HepG2 (cell line): ENCODE measurements around the gene NKX1-2. TPM values are rescaled to one million over a fixed set of nuclear protein-coding genes. Genes with fewer than 3 reads are reported as not detected.

Source experiments
- ATAC-seq: fragments of 200-7000 bp; cut with Tn5 transposase; 3 replicates; pipeline ENCODE4 v1.9.1; 2020; ENCODE audit warnings: mild to moderate bottlenecking, moderate library complexity
- BruUV-seq: library from RNA; stranded (reverse); fragments of 400-500 nt; replicated peaks from 2 replicates; lab custom pipeline; 2021; lab: Mats Ljungman, UMichigan
- CTCF ChIA-PET: fragments of 300-600 bp; formaldehyde crosslinking; extraction: SDS; loops from one replicate; lab custom pipeline; 2021; ENCODE audit warnings: low total read pairs, inconsistent platforms, low intra/inter-chr PET ratio; lab: Yijun Ruan, JAX
- POLR2A ChIA-PET: fragments of 350-600 bp; sonication (Branson Sonifier 250); formaldehyde crosslinking; loops from one replicate; lab custom pipeline; 2020; ENCODE audit warnings: antibody characterized with exemption, inconsistent platforms; lab: Yijun Ruan, JAX
- DNase-seq: peaks from one replicate; pipeline ENCODE4 v3.0.0-alpha.2; 2015; ENCODE audit warnings: low spot score
- FAIRE-seq: peaks from 3 replicates; lab custom pipeline; 2011; peaks lifted over from hg19 to GRCh38; lab: Jason Lieb, UNC
- H2AFZ ChIP-seq: one replicate; pipeline ENCODE4 v1.6.1; 2011; ENCODE audit warnings: low read length, inconsistent platforms
- H3K27ac ChIP-seq: fragments of 300-600 bp; 3 replicates; pipeline ENCODE4 v1.8.0; 2011; ENCODE audit warnings: mixed run types, mild to moderate bottlenecking, mixed read lengths, low read length, inconsistent platforms; ENCODE audit not compliant: insufficient read depth; ENCODE audit errors: extremely low read length
- H3K27me3 ChIP-seq, 2 experiments: fragments of 200-600 bp in 1 of 2; 2 replicates in 1 of 2; 3 replicates in 1 of 2; pipeline versions ENCODE4 v1.6.0 to v1.8.0; 2011; ENCODE audit warnings: low read length in 2 of 2, mild to moderate bottlenecking in 2 of 2, moderate library complexity in 2 of 2, inconsistent platforms in 1 of 2; ENCODE audit not compliant: insufficient read depth in 2 of 2, control insufficient read depth in 1 of 2
- H3K36me3 ChIP-seq, 2 experiments: fragments of 200-600 bp in 1 of 2; replicated peaks in 1 of 2; 2 replicates in 1 of 2; 3 replicates in 1 of 2; pipeline versions ENCODE4 v1.5.1 to v1.8.0; 2011; ENCODE audit warnings: low read length in 2 of 2, inconsistent platforms in 1 of 2; ENCODE audit not compliant: insufficient read depth in 2 of 2, control insufficient read depth in 1 of 2
- H3K4me1 ChIP-seq: 2 replicates; pipeline ENCODE4 v1.5.1; 2012; ENCODE audit warnings: low read length, inconsistent platforms; ENCODE audit not compliant: insufficient read depth
- H3K4me2 ChIP-seq: 2 replicates; pipeline ENCODE4 v1.6.0; 2011; ENCODE audit warnings: low read depth, low read length, inconsistent platforms
- H3K4me3 ChIP-seq, 3 experiments: fragments of 200-600 bp in 1 of 3; sonication (generic), shearing (Covaris generic) in 1 of 3; replicated peaks in 1 of 3; 2 replicates each; pipeline ENCODE4 v1.5.1; 2011 to 2016; ENCODE audit warnings: low read length in 3 of 3, inconsistent platforms in 2 of 3, low read depth in 2 of 3, mild to moderate bottlenecking in 2 of 3, control low read depth in 1 of 3, mixed read lengths in 1 of 3; ENCODE audit not compliant: insufficient read depth in 1 of 3
- H3K79me2 ChIP-seq: one replicate; pipeline ENCODE4 v1.6.1; 2011; ENCODE audit warnings: low read length, inconsistent platforms; ENCODE audit not compliant: insufficient read depth
- H3K9ac ChIP-seq: 2 replicates; pipeline ENCODE4 v1.6.0; 2011; ENCODE audit warnings: mild to moderate bottlenecking, low read depth, low read length, inconsistent platforms; ENCODE audit not compliant: insufficient read depth
- H3K9me3 ChIP-seq: 2 replicates; pipeline ENCODE4 v1.5.1; 2012; ENCODE audit warnings: mild to moderate bottlenecking, low read length
- H4K20me1 ChIP-seq: 2 replicates; pipeline ENCODE4 v1.6.0; 2011; ENCODE audit warnings: inconsistent platforms, mild to moderate bottlenecking, low read length, moderate library complexity; ENCODE audit not compliant: insufficient read depth
- EP300 ChIP-seq, 3 experiments: sonication (generic) in 1 of 3; formaldehyde crosslinking in 1 of 3; IDR thresholded peaks; 2 replicates each; pipeline versions ENCODE4 v1.5.1 to v1.6.1; 2011 to 2020; ENCODE audit warnings: low read depth in 2 of 3, low read length in 2 of 3, borderline replicate concordance in 1 of 3, improper control_type of control experiment in 1 of 3, mild to moderate bottlenecking in 1 of 3, missing genetic modification reagents in 1 of 3, moderate library complexity in 1 of 3
- ETS1 ChIP-seq: sonication (generic); formaldehyde crosslinking; IDR thresholded peaks from 2 replicates; pipeline ENCODE4 v1.4.0; 2020; ENCODE audit warnings: missing genetic modification reagents
- HNF4A ChIP-seq: sonication (generic); formaldehyde crosslinking; IDR thresholded peaks from 2 replicates; pipeline ENCODE4 v1.4.0; 2020; ENCODE audit warnings: missing genetic modification reagents
- KLF9 ChIP-seq: IDR thresholded peaks from 2 replicates; pipeline ENCODE4 v1.6.1; 2016; ENCODE audit warnings: low read depth
- SRF ChIP-seq: IDR thresholded peaks from 2 replicates; pipeline ENCODE4 v1.6.1; 2011; ENCODE audit warnings: mild to moderate bottlenecking, low read depth, low read length, moderate library complexity
- U2AF1 ChIP-seq: fragments of 200-400 bp; formaldehyde crosslinking; optimal IDR thresholded peaks from 2 replicates; pipeline ENCODE3; 2017; ENCODE audit warnings: mild to moderate bottlenecking, low read depth, low read length
- ZEB1 ChIP-seq: IDR thresholded peaks from 2 replicates; pipeline ENCODE4 v1.6.1; 2012; ENCODE audit warnings: mild to moderate bottlenecking, low read depth, inconsistent platforms; ENCODE audit not compliant: insufficient replicate concordance
- ZFX ChIP-seq: sonication (generic); formaldehyde crosslinking; IDR thresholded peaks from 2 replicates; pipeline ENCODE4 v1.4.0; 2020; ENCODE audit warnings: mild to moderate bottlenecking, low read depth, missing genetic modification reagents, moderate library complexity
- ZFY ChIP-seq: sonication (generic); formaldehyde crosslinking; IDR thresholded peaks from 2 replicates; pipeline ENCODE4 v1.4.0; 2020; ENCODE audit warnings: missing genetic modification reagents
- ZNF207 ChIP-seq: fragments of 450-650 bp; IDR thresholded peaks from 2 replicates; pipeline ENCODE4 v1.6.1; 2016; ENCODE audit warnings: antibody characterized with exemption, borderline replicate concordance
- ZNF607 ChIP-seq: sonication (generic); formaldehyde crosslinking; IDR thresholded peaks from 2 replicates; pipeline ENCODE4 v1.5.1; 2020; ENCODE audit warnings: missing genetic modification reagents, mild to moderate bottlenecking, borderline replicate concordance
- ZNF652 ChIP-seq: IDR thresholded peaks from 2 replicates; pipeline ENCODE4 v1.6.1; 2016; ENCODE audit warnings: low read depth, borderline replicate concordance
- ZSCAN20 ChIP-seq: sonication (generic); formaldehyde crosslinking; IDR thresholded peaks from 2 replicates; pipeline ENCODE4 v1.4.0; 2020; ENCODE audit warnings: missing genetic modification reagents, mild to moderate bottlenecking, borderline replicate concordance
- WGBS: methylation state at CpG from one replicate; pipeline ENCODE4 v1.1.6; 2017; ENCODE audit warnings: low lambda C conversion rate; 5-methylcytosine and 5-hydroxymethylcytosine counted together
- in situ Hi-C: cut with HindIII; loops from 2 replicates; pipeline ENCODE4 v1.10.0; 2017; ENCODE audit warnings: low pct_unique_long_range_greater_than_20kb; ENCODE audit not compliant: extremely low pct_ligation_motif_present
- intact Hi-C: fragments of 100-400 bp; cut with micrococcal nuclease; formaldehyde crosslinking; loops from one replicate; pipeline ENCODE4 v1.10.0; 2022; ENCODE audit not compliant: unreplicated experiment
- polyA plus RNA-seq, 8 experiments: library from polyadenylated mRNA; depleted of rRNA in 3 of 8; stranded (reverse) in 7 of 8; unstranded in 1 of 8; fragments of >200 nt; fragmentation: Illumina TruSeq in 4 of 8; extraction: Trizol in 4 of 8; gene quantifications; 2 replicates each; pipeline versions ENCODE4 v1.2.1 to v1.2.3, GENCODE V29; 2011 to 2016; ENCODE audit warnings: low read depth in 4 of 8, missing spikeins in 1 of 8, mixed read lengths in 1 of 8; ENCODE audit not compliant: insufficient read depth in 1 of 8
- total RNA-seq, 5 experiments: library from RNA; depleted of rRNA; stranded (reverse); fragments of >200 nt; fragmentation: Illumina TruSeq; extraction: Trizol; gene quantifications; 2 replicates each; pipeline ENCODE4 v1.2.3, GENCODE V29; 2016; ENCODE audit warnings: low read depth in 1 of 5
- TF ChIP-seq, protein P1 (sequence below): sonication (generic); formaldehyde crosslinking; IDR thresholded peaks from 2 replicates; pipeline ENCODE4 v1.8.1; 2023; ENCODE audit warnings: mild to moderate bottlenecking, missing genetic modification reagents, borderline replicate concordance
- TF ChIP-seq, protein P2 (sequence below): IDR thresholded peaks from 2 replicates; pipeline ENCODE4 v1.6.1; 2012; ENCODE audit warnings: inconsistent platforms
- TF ChIP-seq, protein P3 (sequence below): conservative IDR thresholded peaks from 2 replicates; pipeline ENCODE4 v1.6.1; 2018; ENCODE audit warnings: missing genetic modification reagents

Gene NKX1-2
- total and polyA plus RNA-seq, 2 of the 13 experiments (the other 11 are each of a cell fraction or from before 2014, with no cell fraction given), result not detected

- FAIRE-seq, result peak; percentile 88
- H3K27me3 ChIP-seq, result no peaks in the 10 kb centered on the region
- H3K79me2 ChIP-seq, result no peaks in the 10 kb centered on the region
- H3K36me3 ChIP-seq, result no peaks in the 10 kb centered on the region
- TF ChIP-seq ZNF607 (no peak), ZFX (peak; percentile 24; the same call in 1 of the 2 replicates), ZFY (CRISPR knock-in tag) (peak; percentile 39), ETS1 (CRISPR knock-in tag) (no peak), ZSCAN20 (CRISPR knock-in tag) (no peak), KLF9 (no peak), EP300 (IDR thresholded peaks at IDR 0.05; ENCODE audit: low read depth in 2 of 2, low read length in 2 of 2) (peak in 1 of 2 experiments; percentile 22; a peak in 1 of 4 replicates), EP300 (CRISPR knock-in tag; IDR thresholded peaks at IDR 0.05; ENCODE audit: borderline replicate concordance) (no peak), ZEB1 (peak; percentile 65), ZNF207 (no peak), SRF (peak; percentile 91; the same call in 1 of the 2 replicates), ZNF652 (peak; percentile 79), U2AF1 (no peak), HNF4A (peak; percentile 44)
- TF ChIP-seq, protein P1, sequence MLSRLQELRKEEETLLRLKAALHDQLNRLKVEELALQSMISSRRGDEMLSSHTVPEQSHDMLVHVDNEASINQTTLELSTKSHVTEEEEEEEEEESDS (CRISPR knock-in tag), result no peak
- TF ChIP-seq, protein P2, sequence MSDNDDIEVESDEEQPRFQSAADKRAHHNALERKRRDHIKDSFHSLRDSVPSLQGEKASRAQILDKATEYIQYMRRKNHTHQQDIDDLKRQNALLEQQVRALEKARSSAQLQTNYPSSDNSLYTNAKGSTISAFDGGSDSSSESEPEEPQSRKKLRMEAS, result peak; percentile 22; the same call in 1 of the 2 replicates
- TF ChIP-seq, protein P3, sequence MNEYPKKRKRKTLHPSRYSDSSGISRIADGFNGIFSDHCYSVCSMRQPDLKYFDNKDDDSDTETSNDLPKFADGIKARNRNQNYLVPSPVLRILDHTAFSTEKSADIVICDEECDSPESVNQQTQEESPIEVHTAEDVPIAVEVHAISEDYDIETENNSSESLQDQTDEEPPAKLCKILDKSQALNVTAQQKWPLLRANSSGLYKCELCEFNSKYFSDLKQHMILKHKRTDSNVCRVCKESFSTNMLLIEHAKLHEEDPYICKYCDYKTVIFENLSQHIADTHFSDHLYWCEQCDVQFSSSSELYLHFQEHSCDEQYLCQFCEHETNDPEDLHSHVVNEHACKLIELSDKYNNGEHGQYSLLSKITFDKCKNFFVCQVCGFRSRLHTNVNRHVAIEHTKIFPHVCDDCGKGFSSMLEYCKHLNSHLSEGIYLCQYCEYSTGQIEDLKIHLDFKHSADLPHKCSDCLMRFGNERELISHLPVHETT, result no peak
- DNase-seq, result peak; percentile 45
- ChIA-PET CTCF (no interaction called here), POLR2A (interaction anchor here (1.3 kb wide), 1 partner anchor 9 kb away, joined by 3 read pairs; no protein-coding TSS in a partner anchor)
- no peak overlapping the region for H3K4me3 ChIP-seq
- H3K4me2 ChIP-seq, result no peak overlapping the region
- H3K9me3 ChIP-seq, result no peaks in the 10 kb centered on the region
- H3K4me1 ChIP-seq, result peaks cover 10% of the 10 kb centered on the region
- no peak overlapping the region for H3K9ac ChIP-seq
- intact Hi-C loops, result no loop called here
- in situ Hi-C loops, result no loop called here
- no peak overlapping the region for H2AFZ ChIP-seq
- H3K27ac ChIP-seq, result no peak overlapping the region
- ATAC-seq, result peak; percentile 82
- no TSS peak for BruUV-seq
- WGBS, result 45% methylated on average over 4 of the region's 6 CpGs
- no peaks in the 10 kb centered on the region; the same call in 1 of the 2 replicates for H4K20me1 ChIP-seq
These were observed 36.8 kb upstream of the NKX1-2 start for GRCh38 chr10:124486635-124487034.
